Fibroblast of lung (primary cell): Measurements from ENCODE around the gene ADARB1. TPM values are rescaled to one million over a fixed set of nuclear protein-coding genes. Genes with fewer than 3 reads are reported as not detected.

ENCODE experiments used
- DNase-seq, 2 donors: peaks; one replicate each; pipeline versions ENCODE4 v3.0.0 to v3.0.0-alpha.2; 2010; ENCODE audit warnings: low read depth in 2 of 2
- H2AFZ ChIP-seq: 2 replicates; pipeline ENCODE4 v1.5.1; 2012; ENCODE audit warnings: low read length, control low read depth, inconsistent platforms
- H3K27ac ChIP-seq: 2 replicates; pipeline ENCODE4 v1.5.1; 2011; ENCODE audit warnings: low read length, control low read depth; ENCODE audit not compliant: insufficient read depth
- H3K27me3 ChIP-seq: 2 replicates; pipeline ENCODE4 v1.5.1; 2011; ENCODE audit warnings: mild to moderate bottlenecking, low read length; ENCODE audit not compliant: control insufficient read depth, insufficient read depth
- H3K36me3 ChIP-seq: 2 replicates; pipeline ENCODE4 v1.5.1; 2011; ENCODE audit warnings: low read length; ENCODE audit not compliant: control insufficient read depth, insufficient read depth
- H3K4me1 ChIP-seq: 2 replicates; pipeline ENCODE4 v1.5.1; 2011; ENCODE audit warnings: low read length; ENCODE audit not compliant: control insufficient read depth, insufficient read depth; ENCODE audit errors: extremely low read depth
- H3K4me2 ChIP-seq: 2 replicates; pipeline ENCODE4 v1.5.1; 2011; ENCODE audit warnings: low read length, control low read depth; ENCODE audit not compliant: insufficient read depth; ENCODE audit errors: extremely low read depth
- H3K4me3 ChIP-seq, 4 experiments: fragments of 200-600 bp in 1 of 4; sonication (generic) in 1 of 4; replicated peaks in 1 of 4; 2 replicates each; pipeline ENCODE4 v1.5.1; 2011 to 2016; ENCODE audit warnings: low read length in 4 of 4, low read depth in 3 of 4, mild to moderate bottlenecking in 3 of 4, control low read depth in 2 of 4, inconsistent platforms in 1 of 4, mixed read lengths in 1 of 4; ENCODE audit not compliant: insufficient read depth in 1 of 4; ENCODE audit errors: control extremely low read depth in 1 of 4
- H3K79me2 ChIP-seq: 2 replicates; pipeline ENCODE4 v1.5.1; 2012; ENCODE audit warnings: mild to moderate bottlenecking, low read length, inconsistent platforms; ENCODE audit not compliant: control insufficient read depth, insufficient read depth
- H3K9ac ChIP-seq: 2 replicates; pipeline ENCODE4 v1.5.1; 2011; ENCODE audit warnings: mild to moderate bottlenecking, low read length, control low read depth; ENCODE audit not compliant: insufficient read depth
- H3K9me3 ChIP-seq: 2 replicates; pipeline ENCODE4 v1.5.1; 2012; ENCODE audit warnings: low read depth, low read length; ENCODE audit not compliant: control insufficient read depth, insufficient read depth
- H4K20me1 ChIP-seq: 2 replicates; pipeline ENCODE4 v1.5.1; 2011; ENCODE audit warnings: low read length; ENCODE audit not compliant: control insufficient read depth, insufficient read depth; ENCODE audit errors: extremely low read depth
- EZH2 ChIP-seq: IDR thresholded peaks from 2 replicates; pipeline ENCODE4 v1.5.1; 2012; ENCODE audit warnings: low read length, control low read depth, mild to moderate bottlenecking; ENCODE audit errors: missing control alignments
- polyA plus RNA-seq, 2 donors: library from polyadenylated mRNA; depleted of rRNA in 1 of 2; stranded (reverse) in 1 of 2; unstranded in 1 of 2; fragments of >200 nt; gene quantifications; 2 replicates each; pipeline ENCODE4 v1.2.1, GENCODE V29; 2011 to 2012; ENCODE audit warnings: missing spikeins in 1 of 2
- total RNA-seq: library from RNA; depleted of rRNA; stranded (reverse); fragments of >200 nt; gene quantifications from 2 replicates; pipeline ENCODE4 v1.2.1, GENCODE V29; 2014
- TF ChIP-seq, protein P1 (sequence below), 2 donors: IDR thresholded peaks in 1 of 2; conservative IDR thresholded peaks in 1 of 2; 1 replicate in 1 of 2; 2 replicates in 1 of 2; pipeline ENCODE4 v1.5.1; 2011 to 2012; ENCODE audit warnings: low read length in 2 of 2, control low read depth in 1 of 2, inconsistent platforms in 1 of 2, low read depth in 1 of 2, mild to moderate bottlenecking in 1 of 2

Gene ADARB1
- total and polyA plus RNA-seq, 2 donors (not counting 1 experiment from before 2014, with no cell fraction given): 20.2 to 25.3 TPM

DNA sequence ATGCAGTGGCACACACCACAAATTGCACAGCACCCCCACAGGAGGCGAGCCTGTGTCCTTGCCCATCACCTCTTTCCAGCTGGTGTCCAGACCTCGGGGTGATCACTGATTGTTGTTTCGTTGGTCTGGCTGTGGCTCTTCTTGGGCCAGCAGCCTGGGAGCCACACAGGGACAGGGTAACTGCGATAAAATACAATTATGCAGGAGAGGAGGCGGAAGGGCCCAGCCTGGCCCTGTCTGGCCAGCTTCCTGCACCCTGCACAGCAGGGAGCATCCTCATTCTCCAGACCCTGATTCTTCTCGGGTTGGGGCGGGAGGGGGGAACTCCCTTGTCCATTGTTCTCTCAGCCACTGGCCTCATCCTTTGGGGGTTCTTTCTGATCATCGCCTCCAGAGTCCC lies 83.6 kb downstream of the ADARB1 start:
- H3K9me3 ChIP-seq: no peaks in the 10 kb centered on the region
- no peaks in the 10 kb centered on the region for H3K79me2 ChIP-seq
- H2AFZ ChIP-seq: no peak overlapping the region
- TF ChIP-seq EZH2: no peak
- TF ChIP-seq, protein P1, sequence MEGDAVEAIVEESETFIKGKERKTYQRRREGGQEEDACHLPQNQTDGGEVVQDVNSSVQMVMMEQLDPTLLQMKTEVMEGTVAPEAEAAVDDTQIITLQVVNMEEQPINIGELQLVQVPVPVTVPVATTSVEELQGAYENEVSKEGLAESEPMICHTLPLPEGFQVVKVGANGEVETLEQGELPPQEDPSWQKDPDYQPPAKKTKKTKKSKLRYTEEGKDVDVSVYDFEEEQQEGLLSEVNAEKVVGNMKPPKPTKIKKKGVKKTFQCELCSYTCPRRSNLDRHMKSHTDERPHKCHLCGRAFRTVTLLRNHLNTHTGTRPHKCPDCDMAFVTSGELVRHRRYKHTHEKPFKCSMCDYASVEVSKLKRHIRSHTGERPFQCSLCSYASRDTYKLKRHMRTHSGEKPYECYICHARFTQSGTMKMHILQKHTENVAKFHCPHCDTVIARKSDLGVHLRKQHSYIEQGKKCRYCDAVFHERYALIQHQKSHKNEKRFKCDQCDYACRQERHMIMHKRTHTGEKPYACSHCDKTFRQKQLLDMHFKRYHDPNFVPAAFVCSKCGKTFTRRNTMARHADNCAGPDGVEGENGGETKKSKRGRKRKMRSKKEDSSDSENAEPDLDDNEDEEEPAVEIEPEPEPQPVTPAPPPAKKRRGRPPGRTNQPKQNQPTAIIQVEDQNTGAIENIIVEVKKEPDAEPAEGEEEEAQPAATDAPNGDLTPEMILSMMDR (conservative IDR thresholded peaks at IDR 0.05 in 1 of 2, IDR thresholded peaks at IDR 0.05 in 1 of 2; ENCODE audit: low read depth in 1 of 2, low read length in 2 of 2): no peak
- peaks cover 3% of the 10 kb centered on the region for H3K4me1 ChIP-seq
- H4K20me1 ChIP-seq: no peaks in the 10 kb centered on the region
- no peak overlapping the region for H3K4me3 ChIP-seq
- H3K27ac ChIP-seq: no peak overlapping the region
- no peaks in the 10 kb centered on the region for H3K27me3 ChIP-seq
- H3K9ac ChIP-seq: no peak overlapping the region
- H3K36me3 ChIP-seq: no peaks in the 10 kb centered on the region
- no peak overlapping the region for H3K4me2 ChIP-seq
- DNase-seq: no peak

DNA sequence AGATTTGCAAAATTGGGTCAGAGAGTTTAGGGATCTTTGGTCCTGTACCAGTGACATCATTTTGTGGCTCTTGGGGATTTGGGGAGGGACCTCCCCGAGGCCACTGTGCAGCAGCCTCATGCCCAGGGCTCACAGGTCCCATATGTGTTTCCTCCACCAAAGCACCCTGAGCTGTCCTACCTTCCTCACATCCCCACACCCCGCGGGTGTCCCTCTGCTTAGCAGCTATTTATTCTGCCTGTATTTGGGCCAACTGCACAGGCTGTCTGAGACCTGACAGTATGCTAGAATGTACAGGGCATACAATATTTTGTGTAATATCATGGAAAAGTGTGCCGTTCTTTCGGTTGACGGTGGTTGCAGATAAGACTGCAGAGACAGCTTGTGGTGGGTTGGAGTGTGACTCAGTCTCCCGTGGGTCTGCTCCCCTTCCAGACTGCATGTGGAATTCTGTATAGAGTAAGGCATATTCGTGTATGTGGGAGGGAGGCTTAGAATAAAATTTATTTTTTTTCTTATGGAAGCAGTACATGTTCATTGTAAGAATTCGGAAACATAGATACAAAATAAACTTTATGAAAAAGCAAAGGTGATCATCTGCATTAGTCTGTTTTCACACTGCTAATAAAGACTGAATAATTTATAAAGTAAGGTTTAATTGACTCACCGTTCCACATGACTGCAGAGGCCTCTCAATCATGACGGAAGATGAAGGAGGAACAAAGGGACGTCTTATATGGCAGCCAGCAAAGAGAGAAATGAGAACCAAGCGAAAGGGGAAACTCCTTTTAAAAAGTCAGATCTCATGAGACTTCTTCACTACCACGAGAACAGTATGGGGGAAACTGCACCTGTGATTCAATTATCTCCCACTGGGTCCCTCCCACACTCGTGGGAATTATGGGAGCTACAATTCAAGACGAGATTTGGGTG lies 84.4 kb downstream of the ADARB1 start:
- H4K20me1 ChIP-seq: no peaks in the 10 kb centered on the region
- H3K36me3 ChIP-seq: no peaks in the 10 kb centered on the region
- H3K9ac ChIP-seq: no peak overlapping the region
- no peak overlapping the region for H2AFZ ChIP-seq
- DNase-seq: no peak
- H3K4me1 ChIP-seq: peaks cover 3% of the 10 kb centered on the region
- no peak overlapping the region for H3K4me2 ChIP-seq
- H3K9me3 ChIP-seq: no peaks in the 10 kb centered on the region
- no peaks in the 10 kb centered on the region for H3K27me3 ChIP-seq
- no peak overlapping the region for H3K27ac ChIP-seq
- no peaks in the 10 kb centered on the region for H3K79me2 ChIP-seq
- H3K4me3 ChIP-seq: no peak overlapping the region
- TF ChIP-seq, protein P1 (conservative IDR thresholded peaks at IDR 0.05 in 1 of 2, IDR thresholded peaks at IDR 0.05 in 1 of 2; ENCODE audit: low read depth in 1 of 2, low read length in 2 of 2): no peak

DNA sequence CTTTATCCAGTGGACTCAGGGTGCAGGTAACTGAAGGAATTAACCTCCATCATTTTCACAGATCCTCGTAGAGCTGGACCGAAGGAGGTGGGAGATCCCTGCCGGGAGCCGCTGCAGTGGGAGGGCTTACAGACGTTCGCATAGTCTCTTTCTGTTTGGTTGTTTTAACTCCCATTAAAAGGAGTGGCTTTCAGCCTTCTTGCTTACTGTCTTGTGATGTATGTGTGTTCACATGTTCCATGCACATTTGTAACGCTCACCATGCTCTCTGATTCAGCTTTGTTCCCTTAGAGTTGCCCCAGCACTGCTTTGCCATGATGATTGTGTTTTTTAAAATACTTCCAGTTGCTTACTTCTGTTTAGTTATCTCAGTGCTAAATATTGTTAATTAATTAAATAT lies 85.8 kb downstream of the ADARB1 start:
- no peak overlapping the region for H3K27ac ChIP-seq
- no peaks in the 10 kb centered on the region for H3K9me3 ChIP-seq
- H3K79me2 ChIP-seq: no peaks in the 10 kb centered on the region
- no peak overlapping the region for H3K4me2 ChIP-seq
- no peak overlapping the region for H3K9ac ChIP-seq
- no peaks in the 10 kb centered on the region for H4K20me1 ChIP-seq
- no peak for DNase-seq
- H2AFZ ChIP-seq: no peak overlapping the region
- TF ChIP-seq, protein P1 (conservative IDR thresholded peaks at IDR 0.05 in 1 of 2, IDR thresholded peaks at IDR 0.05 in 1 of 2; ENCODE audit: low read depth in 1 of 2, low read length in 2 of 2): no peak
- TF ChIP-seq EZH2: no peak
- H3K27me3 ChIP-seq: no peaks in the 10 kb centered on the region
- no peaks in the 10 kb centered on the region for H3K4me1 ChIP-seq
- no peaks in the 10 kb centered on the region for H3K36me3 ChIP-seq
- H3K4me3 ChIP-seq: no peak overlapping the region
